Stimulated activated CD8-positive, alpha-beta memory T cell treated with anti-CD3 and anti-CD28 coated beads, Interleukin-7, amount 100 ng/mL, for 48 hours (primary cell): ENCODE results near the gene OTUD3.
A peak's percentile ranks its signal among the peaks of the same experiment; 100 is the strongest.
"Not testable (repeated sequence)": the region's sequence is repeated elsewhere in the genome, so short reads cannot be mapped to it uniquely, and the experiment has no call there.

ENCODE experiments used
- DNase-seq, 2 donors: peaks; one replicate each; pipeline ENCODE4 v3.0.0-alpha.2; 2020; ENCODE audit warnings: low read depth in 1 of 2; ENCODE audit errors: extremely low read depth in 1 of 2

OTUD3 gene, protein sequence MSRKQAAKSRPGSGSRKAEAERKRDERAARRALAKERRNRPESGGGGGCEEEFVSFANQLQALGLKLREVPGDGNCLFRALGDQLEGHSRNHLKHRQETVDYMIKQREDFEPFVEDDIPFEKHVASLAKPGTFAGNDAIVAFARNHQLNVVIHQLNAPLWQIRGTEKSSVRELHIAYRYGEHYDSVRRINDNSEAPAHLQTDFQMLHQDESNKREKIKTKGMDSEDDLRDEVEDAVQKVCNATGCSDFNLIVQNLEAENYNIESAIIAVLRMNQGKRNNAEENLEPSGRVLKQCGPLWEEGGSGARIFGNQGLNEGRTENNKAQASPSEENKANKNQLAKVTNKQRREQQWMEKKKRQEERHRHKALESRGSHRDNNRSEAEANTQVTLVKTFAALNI

DNA sequence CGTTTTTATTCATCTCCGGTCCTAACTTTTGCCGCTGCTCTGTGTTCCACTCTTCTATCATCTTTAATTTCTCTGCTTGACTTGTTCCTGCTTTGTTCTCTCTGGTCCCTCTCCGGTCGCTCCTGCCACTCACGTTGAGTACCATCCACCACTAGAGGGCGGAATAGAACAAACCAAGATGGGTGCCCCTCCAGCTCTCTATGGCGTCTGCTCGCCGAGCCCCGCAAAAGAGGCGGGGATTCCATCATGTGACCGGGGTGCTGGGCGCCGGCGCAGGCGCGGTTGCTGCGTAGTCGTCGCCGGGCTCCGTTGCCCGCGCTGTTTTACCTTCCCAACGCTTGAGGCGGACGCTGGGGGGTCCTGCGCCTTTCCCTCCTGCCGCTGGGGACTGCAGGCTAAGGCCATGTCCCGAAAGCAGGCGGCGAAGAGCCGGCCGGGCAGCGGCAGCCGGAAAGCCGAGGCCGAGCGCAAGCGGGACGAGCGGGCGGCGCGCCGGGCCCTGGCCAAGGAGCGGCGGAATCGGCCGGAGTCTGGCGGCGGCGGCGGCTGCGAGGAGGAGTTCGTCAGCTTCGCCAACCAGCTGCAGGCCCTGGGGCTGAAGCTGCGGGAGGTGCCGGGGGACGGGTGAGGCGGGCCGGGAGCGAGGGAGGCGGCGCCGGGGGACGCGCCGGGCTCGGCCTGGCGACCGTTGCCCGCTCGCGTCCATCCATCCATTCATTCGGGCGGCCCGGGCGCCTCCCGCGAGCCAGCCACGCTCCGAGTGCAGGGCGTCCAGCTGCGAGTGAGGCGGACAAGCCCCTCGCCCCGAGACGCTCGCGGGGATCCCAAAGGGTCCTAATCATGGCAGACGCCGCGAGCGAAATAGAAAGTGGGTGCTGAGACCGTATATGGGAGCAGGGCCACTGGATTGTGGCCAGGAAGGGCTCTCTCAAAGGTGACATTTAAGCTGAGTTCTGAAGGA, at the start of gene OTUD3:
Gene OTUD3, plus strand, starts transcription at position 285 of the 961 bp plus-strand sequence. Its CDS starts 119 bp downstream, at position 404.
- DNase-seq, result peak; percentile 86 to 91

DNA sequence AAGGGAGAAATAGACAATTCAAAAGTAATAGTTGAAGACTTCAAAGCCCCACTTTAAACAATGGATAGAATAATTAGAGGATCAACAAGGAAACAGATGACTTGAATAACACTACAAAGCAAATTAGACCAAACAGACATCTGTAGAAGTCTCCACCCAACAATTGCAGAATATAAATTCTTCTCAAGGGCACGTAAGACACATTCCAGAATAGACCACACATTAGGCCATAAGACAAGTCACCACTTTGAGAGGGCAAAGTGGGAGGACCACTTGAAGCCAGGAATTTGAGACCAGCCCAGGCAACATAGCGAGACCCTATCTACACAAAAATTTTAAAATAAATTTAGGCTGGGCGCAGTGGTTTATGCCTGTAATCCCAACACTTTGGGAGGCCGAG, 46.6 kb upstream of the OTUD3 start:
- no peak for DNase-seq

DNA sequence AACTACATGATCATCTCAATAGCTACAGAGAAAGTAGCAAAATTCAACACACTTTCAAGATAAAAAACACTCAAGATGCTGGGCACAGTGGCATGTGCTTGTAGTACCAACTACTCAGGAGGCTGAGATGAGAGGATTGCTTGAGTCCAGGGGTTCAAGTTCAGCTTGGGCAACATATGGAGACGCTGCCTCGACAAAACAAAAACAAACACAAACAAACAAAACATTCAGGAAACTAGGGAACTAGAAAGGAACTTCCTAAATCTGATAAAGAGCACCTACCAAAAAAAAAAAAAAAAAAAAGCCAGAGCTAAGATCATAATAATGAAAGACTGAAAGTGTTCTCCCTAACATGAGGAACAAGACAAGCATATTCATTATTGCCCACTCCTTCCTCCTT, 44.3 kb upstream of the OTUD3 start:
- DNase-seq, result no peak

DNA sequence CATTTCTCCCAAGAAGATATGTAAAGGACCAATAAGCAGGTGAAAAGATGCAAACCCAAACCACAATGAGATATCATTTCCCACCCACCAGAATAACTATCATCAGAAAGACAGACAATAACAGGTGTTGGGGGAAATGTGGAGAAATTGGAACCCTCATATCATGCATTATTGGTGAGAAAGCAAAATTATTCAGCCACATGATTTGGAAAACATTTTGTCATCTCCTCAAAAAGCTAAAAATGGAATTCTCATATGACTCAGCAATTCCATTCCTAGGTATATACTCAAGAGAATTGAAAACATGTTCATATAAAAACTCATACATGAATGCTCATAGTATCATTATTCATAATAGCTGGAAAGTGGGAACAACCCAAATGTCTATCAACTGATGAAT, 42.0 kb upstream of the OTUD3 start:
- DNase-seq, result no peak

DNA sequence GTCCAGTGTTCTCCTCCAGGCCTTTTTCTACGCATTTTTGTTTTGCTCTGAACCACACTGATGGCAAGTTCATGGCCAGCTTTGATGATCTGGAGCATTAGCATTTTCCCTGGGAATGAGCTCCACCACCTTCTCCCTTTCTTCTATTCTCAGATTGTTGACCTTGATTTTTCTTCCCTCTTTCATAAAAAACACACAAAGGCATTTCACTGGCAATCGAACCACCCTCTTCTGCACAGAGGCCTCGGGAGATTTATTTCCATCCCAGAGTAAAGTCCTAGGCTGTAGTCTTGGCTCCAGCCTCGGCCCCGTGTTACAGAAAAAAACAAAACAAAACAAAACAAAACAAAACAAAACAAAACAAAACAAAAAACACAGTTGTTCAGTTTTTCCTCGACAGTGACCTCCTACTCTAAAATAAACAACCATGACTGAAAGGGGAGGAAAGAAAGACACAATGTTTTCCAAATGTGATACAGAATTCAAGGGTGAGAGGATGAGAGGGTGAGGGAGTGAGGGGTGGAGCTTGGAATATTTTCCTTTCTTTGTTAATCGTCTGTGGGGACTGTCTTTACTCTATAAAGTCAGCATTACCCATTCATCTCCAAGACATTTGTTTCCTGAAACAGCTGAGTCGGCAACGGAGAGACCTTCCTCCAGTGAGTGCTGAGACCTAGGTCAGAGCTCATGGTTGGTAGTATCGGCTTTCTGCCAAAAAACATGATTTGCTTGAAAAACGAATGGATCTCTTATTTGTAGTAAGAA, 37.3 kb upstream of the OTUD3 start:
- DNase-seq, result no peak

DNA sequence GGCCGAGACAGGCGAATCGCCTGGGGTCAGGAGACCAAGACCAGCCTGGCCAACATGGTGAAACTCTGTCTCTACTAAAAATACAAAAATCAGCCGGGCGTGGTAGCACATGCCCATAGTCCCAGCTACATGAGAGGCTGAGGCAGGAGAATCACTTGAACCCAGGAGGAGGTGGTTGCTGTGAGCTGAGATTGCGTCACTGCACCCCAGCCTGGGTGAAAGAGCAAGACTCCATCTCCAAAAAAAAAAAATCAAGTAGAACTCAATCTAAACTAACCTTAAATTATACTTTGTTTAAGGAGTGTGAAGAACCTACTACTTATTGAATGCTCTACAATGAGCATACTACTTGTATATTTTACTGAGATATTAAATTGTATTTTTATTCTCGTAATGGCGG, 36.6 kb upstream of the OTUD3 start:
- DNase-seq, result no peak

DNA sequence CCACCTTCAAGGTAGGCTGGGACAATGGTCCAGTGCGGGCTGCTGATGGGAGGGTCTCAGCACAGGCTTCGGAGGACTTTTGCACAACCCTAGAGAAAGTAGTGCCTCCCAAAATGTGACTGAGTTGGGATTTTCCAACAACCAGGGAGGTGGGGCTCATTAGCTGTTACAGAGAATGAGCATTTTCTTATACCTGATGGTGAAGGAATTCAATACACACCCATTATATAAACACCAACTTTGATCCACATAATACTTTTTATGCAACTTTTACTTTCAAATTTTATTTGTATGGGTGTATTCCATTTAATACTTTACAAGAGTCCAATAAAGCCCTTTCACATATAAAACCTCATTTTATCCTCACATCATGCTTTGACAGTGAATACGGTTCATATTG, 35.9 kb upstream of the OTUD3 start:
- DNase-seq, result no peak

DNA sequence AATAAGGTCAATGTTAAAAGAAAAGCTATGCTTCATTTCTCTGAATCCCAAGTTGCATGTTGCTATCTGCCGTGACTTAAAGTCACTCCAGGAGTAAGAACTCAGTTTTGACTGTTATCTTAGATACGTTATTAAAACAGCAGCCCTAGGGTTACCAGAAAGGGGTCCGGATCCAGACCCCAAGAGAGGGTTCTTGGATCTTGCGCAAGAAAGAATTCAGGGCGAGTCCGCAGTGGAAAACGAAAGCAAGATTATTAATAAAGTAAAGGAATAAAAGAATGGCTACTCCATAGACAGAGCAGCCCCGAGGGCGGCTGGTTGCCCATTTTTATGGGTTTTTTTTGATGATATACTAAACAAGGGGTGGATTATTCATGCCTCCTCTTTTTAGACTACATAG, 34.9 kb upstream of the OTUD3 start:
- DNase-seq, result not testable (repeated sequence)

DNA sequence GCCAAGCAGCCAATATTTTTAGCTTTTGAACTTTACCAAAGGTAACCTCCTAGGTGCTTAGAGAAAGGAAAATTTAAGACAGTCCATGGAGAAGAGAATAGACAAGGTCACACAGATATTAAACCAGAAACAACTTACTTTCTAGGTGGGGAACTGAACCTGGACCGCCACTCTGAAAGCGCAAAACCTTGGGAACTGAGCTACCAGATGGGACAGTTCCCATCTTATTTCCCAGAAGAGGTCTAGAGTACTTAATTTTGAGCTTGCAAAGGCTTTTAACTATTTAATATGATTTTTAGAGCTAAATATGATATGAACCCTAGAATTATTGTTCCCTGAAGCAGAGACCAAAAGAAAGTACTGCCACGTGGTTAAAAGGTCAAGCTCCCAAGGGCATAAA, 32.9 kb upstream of the OTUD3 start:
- DNase-seq, result not testable (repeated sequence)

DNA sequence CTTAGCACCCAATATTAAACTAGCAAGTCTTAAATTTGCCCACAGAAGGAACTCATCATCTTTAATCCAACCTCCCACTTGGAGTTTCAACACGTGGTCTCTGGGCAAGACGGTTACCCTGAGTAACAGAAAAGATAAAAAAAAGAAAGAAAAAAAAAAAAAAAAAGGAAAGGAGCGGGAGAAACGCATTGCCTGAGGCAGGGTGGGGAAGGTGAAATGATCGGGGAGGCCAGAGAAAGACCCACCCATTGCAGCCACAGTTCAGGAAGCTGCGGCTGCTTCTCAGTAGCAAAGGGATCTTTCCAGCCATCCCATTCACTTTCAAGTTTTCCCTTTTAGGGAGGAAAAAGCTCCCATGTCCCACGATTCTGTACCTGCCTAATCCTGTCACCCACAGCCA, 32.0 kb upstream of the OTUD3 start:
- DNase-seq, result no peak

DNA sequence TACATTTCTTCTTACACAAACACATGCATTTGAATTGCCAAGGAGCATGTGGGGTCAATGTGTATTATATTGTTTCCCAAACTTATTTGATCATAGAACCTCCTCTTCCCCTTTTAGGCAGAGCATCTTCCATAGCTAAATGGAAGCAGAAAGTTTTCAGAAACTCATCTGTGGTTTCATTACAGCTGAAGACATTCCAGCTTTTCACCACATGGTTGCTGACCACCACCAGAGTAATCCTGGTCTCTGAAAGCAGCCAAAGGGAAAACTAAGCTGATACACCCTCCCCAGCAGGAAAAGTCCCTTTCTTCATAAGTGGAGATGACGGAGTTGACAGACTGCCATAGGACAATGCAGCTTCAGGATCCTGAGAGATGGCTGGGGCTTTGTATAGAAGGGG, 30.2 kb upstream of the OTUD3 start:
- DNase-seq, result no peak

DNA sequence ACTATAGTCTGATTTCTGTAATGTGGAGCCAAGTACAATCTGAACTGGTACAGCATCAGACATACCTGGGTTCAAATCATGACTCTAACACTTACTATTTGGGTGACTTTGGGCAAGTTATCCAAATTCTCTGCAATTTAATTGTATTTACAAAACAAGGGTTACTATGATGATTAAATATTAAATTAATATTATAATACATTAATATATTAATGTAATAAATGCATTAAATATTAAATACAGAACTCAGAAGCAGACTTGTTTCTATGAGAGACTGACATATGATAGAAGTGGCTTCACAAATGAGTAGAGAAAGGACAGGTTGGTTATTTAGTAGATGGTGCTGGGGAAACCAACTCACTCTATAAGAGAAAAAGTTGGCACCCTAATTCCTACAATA, 27.3 kb upstream of the OTUD3 start:
- no peak for DNase-seq

DNA sequence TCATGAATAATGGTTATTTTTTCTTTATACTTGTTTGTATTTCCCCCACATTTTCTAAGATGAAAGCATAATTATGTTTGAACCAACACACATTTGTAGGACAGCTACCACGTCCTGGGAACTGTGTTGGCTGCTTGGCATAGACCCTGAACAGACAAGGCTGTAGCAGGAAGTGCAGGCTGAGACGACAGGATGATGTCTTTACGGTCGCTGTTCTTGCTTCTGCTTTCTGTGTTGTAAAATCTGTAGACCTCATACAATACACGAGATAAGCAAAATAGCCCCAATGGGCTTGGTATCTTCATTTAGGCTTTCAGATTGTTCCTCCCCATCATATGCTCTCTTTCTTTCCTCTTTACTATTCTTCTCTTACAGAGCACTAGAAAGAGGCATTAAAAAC, 23.3 kb upstream of the OTUD3 start:
- DNase-seq, result no peak

DNA sequence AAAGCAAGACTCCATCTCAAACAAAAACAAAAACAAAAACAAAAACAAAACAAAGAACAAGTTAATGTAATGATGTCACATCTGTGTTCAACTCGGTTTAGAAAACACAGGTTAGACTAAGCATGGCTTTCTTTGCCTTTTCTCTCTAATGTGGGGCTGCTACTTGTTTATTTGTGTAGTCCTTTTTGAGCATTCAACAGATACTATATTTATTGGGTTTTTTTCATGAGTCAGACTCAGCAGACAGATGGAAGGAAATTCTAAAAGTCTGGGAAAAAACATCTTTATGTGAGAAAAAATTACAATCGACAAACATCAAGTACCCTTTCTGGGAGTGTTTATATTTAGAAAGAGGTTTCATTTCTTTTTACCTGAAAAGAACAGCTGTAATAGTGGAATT, 22.3 kb upstream of the OTUD3 start:
- DNase-seq, result no peak

DNA sequence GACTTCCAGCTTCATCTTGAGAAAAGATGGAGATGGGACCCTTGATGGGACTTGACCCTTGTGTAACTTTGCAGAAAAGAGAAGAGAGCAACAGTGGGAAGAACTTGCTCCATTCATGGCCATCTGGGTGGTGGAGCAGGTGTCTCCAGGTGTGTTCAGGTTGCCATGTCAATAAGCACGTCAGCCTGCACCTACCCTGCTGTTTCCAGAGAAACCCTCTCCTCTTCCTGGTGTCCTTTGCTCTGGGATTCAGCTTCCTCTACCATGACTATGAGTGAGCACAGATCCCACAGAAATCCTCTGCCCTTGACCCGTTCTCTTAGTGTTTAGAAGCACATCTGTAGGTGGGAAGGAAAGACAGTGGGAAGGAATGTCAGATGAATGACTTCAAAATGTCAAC, 21.8 kb upstream of the OTUD3 start:
- DNase-seq, result no peak

DNA sequence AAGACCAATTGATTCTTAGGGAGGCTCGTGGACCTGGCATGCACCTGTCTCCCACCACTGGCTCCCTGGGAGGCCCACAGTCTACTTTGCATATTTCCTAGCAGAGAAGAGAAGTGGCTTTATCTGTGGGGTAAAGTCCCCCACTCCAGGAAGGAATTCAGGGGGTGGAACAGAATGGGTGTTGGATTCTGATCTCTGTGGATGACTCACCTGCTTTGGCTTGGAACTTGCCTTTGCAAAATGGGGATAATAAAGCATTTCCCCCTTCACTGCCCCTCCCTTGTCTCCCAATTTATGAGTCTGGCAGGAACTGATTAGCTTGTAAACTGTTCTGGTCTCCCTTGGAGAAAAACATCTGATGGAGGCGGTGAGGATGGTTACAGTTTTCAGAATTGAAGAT, 21.2 kb upstream of the OTUD3 start:
- no peak for DNase-seq

DNA sequence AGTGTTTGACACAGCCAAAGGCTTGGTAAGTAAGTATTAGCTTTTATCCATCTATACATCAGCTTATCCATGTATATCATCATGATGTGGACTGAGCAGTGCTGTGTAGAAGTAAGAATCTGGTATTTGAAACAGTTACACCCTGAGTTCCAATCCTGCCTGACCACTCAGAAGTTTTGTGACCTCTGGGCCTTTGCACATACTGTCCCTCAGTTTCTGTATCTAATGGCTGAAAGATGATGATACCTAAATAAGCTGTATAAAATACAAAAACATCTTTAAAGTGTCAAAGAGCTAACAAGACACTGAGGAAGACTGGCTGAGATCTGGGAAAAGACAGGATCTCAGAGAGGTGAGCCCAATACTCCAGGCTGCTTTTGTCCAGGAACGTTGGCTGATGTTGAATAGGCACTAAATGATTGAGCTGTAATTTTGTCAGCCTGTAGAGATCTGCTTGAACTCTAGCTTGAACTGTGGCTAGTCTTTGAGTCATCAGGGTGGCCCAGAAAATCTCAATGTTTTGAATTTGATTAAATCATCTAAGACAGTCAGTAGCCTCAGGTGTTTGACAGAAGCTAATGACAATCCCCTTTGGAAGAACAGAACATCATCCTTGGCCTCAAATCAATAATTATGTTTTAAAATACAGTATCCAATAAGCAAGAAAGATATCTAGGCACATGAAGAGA, 20.2 kb upstream of the OTUD3 start:
- DNase-seq, result no peak

DNA sequence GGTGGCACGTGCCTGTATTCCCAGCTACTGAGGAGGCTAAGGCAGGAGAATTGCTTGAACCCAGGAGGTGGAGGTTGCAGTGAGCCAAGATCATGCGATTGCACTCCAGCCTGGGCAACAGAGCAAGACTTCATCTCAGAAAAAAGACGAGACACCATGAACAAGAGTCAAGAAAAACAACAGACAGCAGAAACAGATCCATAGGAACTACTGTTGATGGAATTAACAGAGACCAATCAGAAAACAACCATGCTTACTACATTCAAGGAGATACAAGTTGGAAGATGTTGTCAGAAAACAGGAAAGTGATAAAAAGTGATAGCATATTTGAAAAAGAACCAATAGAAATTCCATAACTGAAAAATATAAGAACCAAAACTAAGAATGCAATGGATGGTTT, 19.3 kb upstream of the OTUD3 start:
- DNase-seq, result no peak

DNA sequence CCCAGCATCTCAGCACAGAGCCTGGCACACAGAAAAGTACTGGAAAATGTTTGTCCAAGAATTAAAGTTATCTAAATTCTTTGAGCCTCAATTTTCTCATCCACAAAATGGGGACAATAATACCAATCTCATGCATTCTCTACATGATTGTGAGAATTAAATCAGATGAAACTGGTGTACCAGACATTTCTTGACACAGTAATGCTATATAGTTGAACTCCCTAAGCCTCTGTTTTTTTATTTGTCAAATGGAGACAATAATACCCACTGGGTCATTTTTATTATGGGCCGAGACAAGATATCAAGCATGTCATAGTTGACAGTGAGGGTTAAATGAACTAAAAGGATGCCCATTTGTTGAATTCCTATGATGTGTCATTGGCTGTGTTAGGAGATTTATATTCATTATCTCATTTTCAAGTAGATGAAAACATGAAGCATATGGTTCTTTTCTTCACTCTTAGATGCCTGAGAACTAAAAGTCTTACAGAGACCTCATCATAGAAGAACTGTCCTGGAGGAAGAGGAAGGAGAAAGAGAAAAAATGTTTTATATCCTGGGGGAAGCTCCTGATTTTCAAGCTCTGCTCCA, 17.5 kb upstream of the OTUD3 start:
- no peak for DNase-seq

DNA sequence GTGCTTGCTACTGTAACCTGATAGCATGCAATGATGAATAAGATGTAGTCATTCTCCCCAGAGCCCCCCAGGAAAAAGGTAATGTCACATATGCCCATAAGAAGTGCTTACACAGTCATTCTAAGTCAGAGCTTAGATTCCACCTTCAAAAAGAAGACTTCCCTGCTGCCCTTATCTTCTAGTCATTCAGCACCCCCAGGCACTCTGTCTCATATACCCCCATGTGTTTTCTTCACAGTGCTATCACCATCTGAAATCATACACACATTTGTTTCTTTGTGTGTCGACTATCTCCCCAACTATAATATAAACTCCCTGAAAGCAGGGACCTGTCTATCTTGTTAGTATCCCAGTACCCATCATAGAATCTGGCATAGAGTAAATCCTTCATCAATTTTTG, 16.2 kb upstream of the OTUD3 start:
- DNase-seq, result no peak
